Stimulated activated CD8-positive, alpha-beta memory T cell treated with anti-CD3 and anti-CD28 coated beads, Interleukin-12 subunit alpha, Interleukin-12 subunit beta, amount 100 ng/mL, for 24 hours (primary cell): ENCODE measurements around the gene ASTL.

Experiments
- DNase-seq: peaks from one replicate; pipeline ENCODE4 v3.0.0-alpha.2; 2020; ENCODE audit errors: extremely low read depth

Gene ASTL

GRCh38 chr2:96130483-96130882, 7.8 kb downstream of the ASTL start:
- DNase-seq, result no peak

- DNase-seq, result no peak
These were observed 8.7 kb downstream of the ASTL start for GRCh38 chr2:96129528-96130120.

GRCh38 chr2:96128456-96128855, 9.8 kb downstream of the ASTL start:
- no peak for DNase-seq

GRCh38 chr2:96124406-96125265, 13.7 kb downstream of the ASTL start:
- no peak for DNase-seq

GRCh38 chr2:96123936-96124335, 14.4 kb downstream of the ASTL start:
- no peak for DNase-seq

GRCh38 chr2:96123290-96123689, 15.0 kb downstream of the ASTL start:
- DNase-seq, result no peak

GRCh38 chr2:96122391-96122790, 15.9 kb downstream of the ASTL start:
- DNase-seq, result no peak

- no peak for DNase-seq
These were observed 16.9 kb downstream of the ASTL start for GRCh38 chr2:96121414-96121813.

- no peak for DNase-seq
These were observed 17.3 kb downstream of the ASTL start for GRCh38 chr2:96120991-96121390.

- DNase-seq, result no peak
These were observed 18.1 kb downstream of the ASTL start for GRCh38 chr2:96120091-96120720.

GRCh38 chr2:96119389-96119751, 18.9 kb downstream of the ASTL start:
- DNase-seq, result no peak

- DNase-seq, result no peak
These were observed 19.5 kb downstream of the ASTL start for GRCh38 chr2:96118698-96119388.

GRCh38 chr2:96117701-96118588, 20.4 kb downstream of the ASTL start:
- DNase-seq, result no peak

GRCh38 chr2:96116879-96117533, 21.3 kb downstream of the ASTL start:
- DNase-seq, result no peak

- peak; percentile 40 for DNase-seq
These were observed 21.9 kb downstream of the ASTL start, which contains the start of gene ADRA2B for GRCh38 chr2:96116424-96116878. Gene ADRA2B (minus strand): TSS chr2:96116571. CDS start chr2:96116149, 422 bp downstream.

- no peak for DNase-seq
These were observed 22.5 kb downstream of the ASTL start for GRCh38 chr2:96115631-96116423.

GRCh38 chr2:96114903-96115581, 23.3 kb downstream of the ASTL start:
- no peak for DNase-seq

- no peak for DNase-seq
These were observed 23.8 kb downstream of the ASTL start for GRCh38 chr2:96114546-96114902.

GRCh38 chr2:96113951-96114350, 24.4 kb downstream of the ASTL start:
- DNase-seq, result no peak
